ENCODE results near the gene MATCAP1. TPM values are rescaled to one million over a fixed set of nuclear protein-coding genes. Genes with fewer than 3 reads are reported as not detected.

MATCAP1 gene
- total RNA-seq, 1 donor from 2014 or later: 14.5 TPM

- DNase-seq (ENCODE audit: low spot score): no peak
Measured at GRCh38 chr16:67158637-67159600, 24.8 kb downstream of the MATCAP1 start.

- DNase-seq (ENCODE audit: low spot score): no peak
Measured at GRCh38 chr16:67157892-67158635, 25.7 kb downstream of the MATCAP1 start.

GRCh38 chr16:67157106-67157748 is 26.5 kb downstream of the MATCAP1 start:
- no peak for DNase-seq (ENCODE audit: low spot score)

- no peak for DNase-seq (ENCODE audit: low spot score)
Measured at GRCh38 chr16:67156143-67156844, 27.5 kb downstream of the MATCAP1 start.

- DNase-seq (ENCODE audit: low spot score): no peak
Measured at GRCh38 chr16:67155295-67156142, 28.2 kb downstream of the MATCAP1 start.

GRCh38 chr16:67154578-67155294 is 29.0 kb downstream of the MATCAP1 start:
- no peak for DNase-seq (ENCODE audit: low spot score)

- no peak for DNase-seq (ENCODE audit: low spot score)
Measured at GRCh38 chr16:67151431-67152097, 32.2 kb downstream of the MATCAP1 start.

- DNase-seq (ENCODE audit: low spot score): no peak
Measured at GRCh38 chr16:67150833-67151396, 32.8 kb downstream of the MATCAP1 start, which contains the start of gene B3GNT9. B3GNT9 (minus strand) TSS chr16:67150998; CDS start chr16:67150485, 513 bp downstream.

GRCh38 chr16:67150047-67150832 is 33.5 kb downstream of the MATCAP1 start:
- no peak for DNase-seq (ENCODE audit: low spot score)

- DNase-seq (ENCODE audit: low spot score): no peak
Measured at GRCh38 chr16:67149276-67150046, 34.3 kb downstream of the MATCAP1 start.

- DNase-seq (ENCODE audit: low spot score): no peak
Measured at GRCh38 chr16:67148656-67149275, 35.0 kb downstream of the MATCAP1 start.

GRCh38 chr16:67148221-67148620 is 35.5 kb downstream of the MATCAP1 start:
- no peak for DNase-seq (ENCODE audit: low spot score)

- DNase-seq (ENCODE audit: low spot score): no peak
Measured at GRCh38 chr16:67147437-67148140, 36.2 kb downstream of the MATCAP1 start.

GRCh38 chr16:67146523-67147357 is 37.0 kb downstream of the MATCAP1 start:
- DNase-seq (ENCODE audit: low spot score): no peak

GRCh38 chr16:67145746-67146145 is 38.0 kb downstream of the MATCAP1 start:
- no peak for DNase-seq (ENCODE audit: low spot score)

Measured in mesenteric fat pad (tissue), 1 donor.